ENCODE measurements around the gene SLC50A1.

- TF ChIP-seq CTCF (IDR thresholded peaks at IDR 0.05; ENCODE audit: low read depth, low read length, missing input control) (no peak), YY1 (IDR thresholded peaks at IDR 0.05) (no peak), JUND (IDR thresholded peaks at IDR 0.05) (no peak), MAX (IDR thresholded peaks at IDR 0.05) (no peak), ZBTB33 (IDR thresholded peaks at IDR 0.05) (no peak), HNF4G (IDR thresholded peaks at IDR 0.05) (no peak), GABPA (IDR thresholded peaks at IDR 0.05 in 1 of 2, conservative IDR thresholded peaks at IDR 0.05 in 1 of 2) (no peak), REST (IDR thresholded peaks at IDR 0.05) (no peak), RAD21 (IDR thresholded peaks at IDR 0.05) (no peak), SP1 (IDR thresholded peaks at IDR 0.05) (no peak), EGR1 (IDR thresholded peaks at IDR 0.05; ENCODE audit: low read depth in 2 of 2) (no peak), TAF1 (conservative IDR thresholded peaks at IDR 0.05) (no peak), NR2F2 (IDR thresholded peaks at IDR 0.05) (no peak), ATF3 (IDR thresholded peaks at IDR 0.05) (no peak)
These were observed 6.1 kb downstream of the SLC50A1 start for GRCh38 chr1:155141749-155142148.

Data from liver (tissue), 3 donors.